ENCODE data around the gene RFX4.

RFX4 gene

DNA sequence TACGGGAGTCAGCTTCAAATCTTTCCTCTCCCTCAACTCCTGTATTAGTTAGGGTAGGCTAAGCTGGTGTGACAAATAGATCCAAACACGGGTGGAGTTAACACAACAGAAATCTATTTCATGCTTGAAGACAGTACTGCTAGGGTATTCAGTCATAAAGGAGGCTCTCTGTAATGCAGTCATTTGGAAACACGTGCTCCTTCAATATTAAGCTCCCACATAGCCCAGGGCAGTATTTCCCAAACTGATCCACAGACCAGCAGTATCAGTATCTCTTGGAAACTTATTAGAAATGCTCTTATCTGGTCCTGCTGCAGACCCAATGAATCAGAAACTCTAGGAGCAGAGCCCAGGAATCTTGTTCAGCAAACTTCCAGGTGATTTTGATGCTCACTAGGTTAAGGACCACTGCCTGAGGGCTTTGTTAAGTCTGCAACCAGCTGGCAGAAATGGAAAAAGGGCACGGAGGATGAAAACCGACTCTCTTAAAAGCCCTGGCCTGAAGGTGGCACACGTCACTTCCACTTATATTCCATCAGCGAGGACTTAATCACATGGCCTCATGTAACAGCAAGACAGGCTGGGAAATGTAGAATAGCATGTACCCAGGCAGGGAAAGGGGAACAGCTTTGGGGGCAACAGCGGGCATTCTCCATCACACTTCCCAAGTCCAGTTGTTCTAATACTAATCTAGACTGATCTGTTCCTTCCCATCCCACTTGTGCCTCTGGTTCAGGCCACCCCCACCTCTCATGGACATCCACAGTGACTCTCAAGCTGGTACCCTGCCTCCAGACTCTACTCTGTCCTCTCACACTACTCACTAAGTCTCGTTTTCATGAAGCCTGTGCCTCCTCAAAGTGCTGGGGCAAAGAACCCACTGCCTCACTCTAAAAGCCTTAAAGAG lies 153.5 kb downstream of the RFX4 start:
- peak; percentile 65 for DNase-seq

DNA sequence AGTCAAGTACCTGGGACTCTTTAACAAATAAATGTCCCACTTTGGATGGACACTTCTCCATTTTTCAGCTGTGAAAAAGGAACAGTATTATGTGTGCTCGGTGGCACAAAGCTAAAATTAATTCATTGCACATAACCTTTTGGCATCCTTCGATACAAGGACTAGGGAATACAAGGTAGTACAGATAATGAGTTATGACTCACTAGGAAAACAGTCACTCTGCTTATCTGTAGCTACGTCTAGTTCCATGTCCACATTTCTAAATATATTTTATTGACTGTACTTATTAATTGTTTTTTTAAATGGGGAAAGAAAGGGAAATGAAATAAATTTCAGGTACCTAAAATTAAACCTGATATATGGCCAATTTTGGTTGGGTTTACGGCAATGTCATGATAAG lies 156.5 kb downstream of the RFX4 start:
- DNase-seq, result no peak

DNA sequence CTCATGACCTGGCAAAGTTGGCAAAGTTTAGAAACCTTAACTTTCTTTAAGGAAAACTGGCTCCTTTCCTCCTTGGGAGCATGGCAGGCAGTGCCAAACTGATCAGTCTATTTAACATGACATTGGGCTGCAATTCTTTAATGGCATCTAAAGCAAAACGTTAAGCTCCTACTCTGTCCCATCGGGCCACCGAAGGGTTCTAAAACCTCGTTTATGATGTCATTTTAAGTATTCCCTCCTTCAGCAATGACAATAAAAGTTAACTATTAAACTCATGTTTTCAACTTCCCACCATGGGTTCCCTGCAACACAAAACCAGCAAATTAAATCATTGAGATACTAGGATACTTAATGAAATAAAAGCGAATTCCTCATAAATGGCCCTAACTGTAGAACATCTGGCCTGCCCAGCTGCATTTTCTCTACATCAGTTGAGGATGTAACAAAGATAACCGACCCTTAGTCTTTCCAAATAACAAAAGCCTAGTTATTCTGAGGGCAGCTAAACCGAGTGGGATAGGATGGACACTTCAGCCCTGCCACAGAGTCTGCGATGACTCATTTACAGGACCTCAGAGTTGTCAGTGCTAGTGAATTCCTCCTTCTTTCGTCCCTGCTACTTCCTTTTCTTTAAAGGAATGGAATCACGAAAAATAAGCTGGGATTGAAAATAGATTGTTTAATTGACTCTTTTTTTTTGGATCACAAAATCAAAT lies 157.2 kb downstream of the RFX4 start:
- no peak for DNase-seq

DNA sequence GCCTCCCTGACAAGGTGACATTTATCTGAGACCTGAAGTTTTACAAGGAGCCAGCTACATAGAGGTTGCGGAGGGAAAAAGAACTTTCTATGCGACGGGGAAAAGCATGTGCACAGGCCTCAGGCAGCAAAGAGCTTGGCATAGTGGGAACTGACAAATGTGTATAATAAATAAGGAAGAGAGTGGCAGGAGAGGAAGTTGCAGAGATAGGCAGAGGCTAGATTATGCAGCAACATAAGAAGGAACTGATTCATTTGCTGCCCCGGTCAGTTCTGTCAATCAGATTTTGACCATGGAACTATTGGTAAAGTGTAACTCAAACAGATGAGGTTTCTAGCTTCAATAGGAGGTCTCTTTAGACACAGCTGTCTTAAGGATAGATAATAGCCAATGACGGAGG lies 158.0 kb downstream of the RFX4 start:
- no peak for DNase-seq

DNA sequence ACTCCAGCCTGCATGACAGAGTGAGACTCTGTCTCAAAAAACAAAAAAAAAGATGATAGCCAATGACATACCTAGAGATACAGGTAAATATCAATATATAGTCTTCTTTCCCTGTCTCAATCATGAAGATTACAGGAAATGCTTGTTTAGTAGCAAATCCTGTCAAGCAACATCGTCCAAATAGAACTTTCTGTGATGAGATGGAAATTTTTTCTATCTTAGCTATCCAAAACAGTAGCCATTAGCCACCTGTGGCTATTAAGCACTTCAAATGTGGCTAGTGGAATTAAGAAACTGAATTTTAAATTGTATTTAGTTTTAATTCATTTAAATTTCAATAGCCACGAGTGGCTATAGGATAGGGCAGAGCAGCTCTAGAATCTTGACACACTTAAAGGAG lies 158.4 kb downstream of the RFX4 start:
- no peak for DNase-seq

DNA sequence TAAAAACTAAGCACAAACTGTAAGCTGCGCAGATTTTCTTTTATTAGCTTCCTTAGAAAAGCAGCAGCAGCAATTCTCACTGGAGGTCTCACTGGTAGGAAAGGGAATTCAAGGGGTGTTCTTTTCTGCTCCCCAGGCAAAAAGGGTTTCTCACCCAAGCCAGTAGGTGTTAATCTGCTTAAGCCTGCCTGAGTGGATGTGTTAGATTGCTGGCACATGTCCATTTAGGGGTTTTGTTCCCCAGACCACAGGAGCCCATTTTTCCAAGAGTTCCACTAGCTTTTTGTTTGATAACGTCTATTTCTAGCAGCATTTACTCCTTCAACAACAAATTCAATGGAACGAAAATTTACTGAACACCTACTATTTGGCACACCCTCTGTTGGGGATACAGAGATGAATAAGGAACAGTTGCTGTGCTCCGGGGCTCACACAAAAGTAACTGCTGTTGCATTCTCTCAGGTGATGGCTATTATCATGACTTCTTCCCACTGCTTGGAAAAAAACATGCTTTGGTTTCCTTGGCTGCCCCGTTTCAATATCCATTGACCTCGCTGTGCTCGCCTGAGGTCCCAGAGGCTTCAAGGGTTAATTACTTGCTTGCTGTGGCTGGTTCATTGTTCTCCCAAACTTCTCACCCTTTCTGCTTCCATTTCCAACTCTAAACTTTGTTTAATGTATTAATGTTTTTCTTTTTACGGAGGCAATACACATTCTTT lies 160.6 kb downstream of the RFX4 start:
- DNase-seq, result no peak

DNA sequence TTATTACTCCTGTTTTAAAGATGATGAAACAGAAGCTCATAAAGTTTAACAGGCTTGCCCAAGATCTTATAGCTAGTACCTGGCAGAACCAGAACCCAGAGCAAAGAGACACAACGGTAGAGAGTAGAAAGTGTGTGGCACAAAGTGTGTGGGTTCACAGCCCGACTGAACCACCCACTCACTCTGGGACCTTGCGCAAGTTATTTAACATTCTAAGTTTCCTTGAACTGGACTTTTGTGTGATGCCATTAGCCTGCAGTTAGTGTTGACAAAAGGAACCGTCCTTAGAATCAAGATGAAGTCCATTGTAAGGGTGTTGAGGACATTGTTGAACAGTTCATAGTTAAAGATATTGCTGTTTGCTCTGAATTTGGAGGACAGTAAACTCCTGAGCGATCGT lies 161.8 kb downstream of the RFX4 start:
- DNase-seq, result no peak

DNA sequence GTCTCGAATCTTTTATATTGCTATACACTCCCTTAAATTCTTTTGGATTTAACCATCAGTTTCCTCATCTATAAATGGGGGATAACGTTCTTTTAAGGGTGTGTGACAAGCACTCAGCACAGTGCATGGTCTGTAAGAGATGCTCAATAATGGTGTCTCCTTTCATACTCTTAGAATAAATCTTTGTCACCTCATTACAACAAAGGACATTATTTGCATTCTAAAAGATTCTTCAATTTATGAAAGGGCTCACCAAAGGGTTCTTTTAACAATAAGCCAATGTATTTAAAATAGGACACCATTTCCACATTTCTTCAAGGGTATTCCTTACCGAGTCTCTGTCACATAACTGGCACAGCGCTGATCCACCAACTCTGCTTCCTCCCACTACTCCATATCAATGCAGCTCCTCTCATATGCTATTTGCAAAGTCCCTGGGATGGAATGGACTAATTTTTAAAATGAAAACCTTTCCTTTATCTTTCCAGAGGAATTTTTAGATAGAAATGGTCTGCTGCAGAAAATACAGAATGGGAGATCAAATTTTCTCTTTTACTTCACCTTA lies 162.5 kb downstream of the RFX4 start:
- DNase-seq, result no peak

DNA sequence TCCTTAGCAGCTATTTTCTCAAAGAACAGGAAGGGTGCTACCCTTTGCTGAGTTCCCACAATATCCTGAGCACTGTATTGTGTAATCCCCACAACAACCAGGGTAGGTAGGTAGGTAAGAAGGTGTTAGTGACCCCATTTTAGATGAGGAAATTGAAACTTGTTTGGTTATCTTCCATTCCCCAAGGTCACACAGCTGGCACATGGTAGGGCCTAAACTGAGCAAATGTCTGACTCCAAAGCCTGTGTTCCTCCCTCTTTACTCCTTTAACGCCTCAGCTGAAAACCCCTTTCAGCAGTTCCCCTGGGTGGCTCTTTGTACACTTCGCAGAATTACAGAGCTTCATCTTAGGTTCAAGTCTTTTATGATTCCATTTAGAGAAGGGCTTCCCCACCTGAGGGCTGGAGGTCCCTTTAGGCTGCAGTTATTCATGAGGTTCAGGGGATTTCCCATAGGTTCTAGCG lies 165.2 kb downstream of the RFX4 start:
- no peak for DNase-seq

DNA sequence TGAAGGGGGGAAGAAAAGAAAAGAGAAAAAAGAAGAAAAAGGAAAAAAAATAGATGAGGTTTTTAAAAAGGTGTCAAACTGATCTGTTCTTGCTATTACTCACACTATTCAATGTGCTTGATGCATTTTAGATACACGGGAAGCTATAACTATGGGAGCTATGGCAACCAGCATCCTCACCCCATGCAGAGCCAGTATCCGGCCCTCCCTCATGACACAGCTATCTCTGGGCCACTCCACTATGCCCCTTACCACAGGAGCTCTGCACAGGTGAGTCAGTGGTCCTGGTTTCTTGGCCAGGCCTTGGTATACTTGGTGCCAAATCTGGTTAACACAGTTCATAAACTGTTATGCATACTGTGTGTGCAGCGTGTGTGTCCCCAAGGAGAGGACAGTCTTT lies 167.7 kb downstream of the RFX4 start:
- no peak for DNase-seq

DNA sequence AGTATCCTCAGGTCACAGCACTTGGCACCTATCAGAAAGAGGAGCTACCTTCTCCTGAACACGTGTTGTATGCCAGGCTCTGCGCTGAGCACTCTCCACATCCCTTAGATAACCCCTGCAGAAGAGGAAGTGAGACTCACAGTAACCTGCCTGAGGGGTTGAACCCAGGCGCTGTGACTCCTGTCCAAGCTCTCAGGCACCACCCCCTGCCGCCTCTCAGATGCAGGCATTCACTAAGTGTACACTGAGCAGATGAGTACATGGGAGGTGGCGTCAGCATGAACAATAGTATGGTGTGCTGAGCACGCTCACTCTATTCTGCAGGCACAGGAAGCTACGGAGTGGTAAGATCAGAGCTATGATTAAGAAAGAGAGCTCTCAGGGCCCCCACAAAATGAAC lies 170.7 kb downstream of the RFX4 start:
- no peak for DNase-seq

DNA sequence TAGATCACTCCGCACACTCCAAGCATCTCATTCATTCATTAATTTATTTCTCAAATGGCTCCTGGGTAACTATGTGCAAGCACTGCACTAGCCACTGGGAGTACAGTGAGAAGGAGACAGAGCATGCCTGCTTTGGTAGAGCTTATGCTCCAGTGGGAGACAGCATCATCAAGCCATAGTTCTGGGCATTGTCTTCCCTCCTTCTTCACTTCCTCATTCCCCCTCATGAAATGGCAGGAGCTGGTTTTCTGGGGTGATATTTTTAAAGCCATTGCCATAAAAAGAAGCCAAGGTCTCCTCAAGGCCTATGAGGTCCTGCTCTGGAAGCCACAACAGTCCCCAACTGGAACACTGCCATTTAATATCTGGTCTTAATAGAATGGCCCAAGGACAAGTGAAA lies 171.5 kb downstream of the RFX4 start:
- no peak for DNase-seq

DNA sequence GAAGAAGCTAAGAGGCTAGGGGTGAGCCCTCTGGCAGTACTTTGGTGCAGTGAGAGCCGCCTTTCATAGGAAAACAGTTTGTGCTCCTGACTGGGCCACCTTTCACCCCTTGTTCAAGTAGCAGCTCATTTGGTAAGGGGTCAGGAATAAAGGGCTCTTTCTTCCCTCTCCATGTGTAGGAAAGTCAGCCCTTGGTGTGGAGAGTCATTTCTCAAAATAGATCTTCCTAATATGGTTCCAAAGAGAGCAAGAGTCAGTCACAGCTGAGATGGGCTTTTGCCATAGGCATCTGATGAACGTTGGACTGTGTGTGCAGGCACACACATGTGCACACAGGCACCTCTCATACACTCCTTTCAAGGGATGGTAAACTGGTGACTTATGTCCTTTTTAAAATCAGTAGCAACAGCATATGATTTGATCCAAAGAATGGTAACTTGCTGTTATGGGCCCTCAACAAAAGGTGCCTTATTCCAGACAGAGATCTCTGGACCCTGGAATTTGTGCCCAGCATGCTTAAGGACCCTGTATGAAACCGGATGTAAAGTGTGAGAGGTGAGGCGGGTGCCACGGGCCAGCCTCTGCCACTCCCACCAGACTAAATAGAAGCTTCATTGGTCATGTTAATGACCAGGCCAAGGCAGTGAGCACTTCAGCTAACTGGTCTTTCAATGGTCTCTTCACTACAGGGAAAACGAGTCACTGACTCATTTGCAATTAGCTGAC lies 175.0 kb downstream of the RFX4 start:
- DNase-seq, result no peak

DNA sequence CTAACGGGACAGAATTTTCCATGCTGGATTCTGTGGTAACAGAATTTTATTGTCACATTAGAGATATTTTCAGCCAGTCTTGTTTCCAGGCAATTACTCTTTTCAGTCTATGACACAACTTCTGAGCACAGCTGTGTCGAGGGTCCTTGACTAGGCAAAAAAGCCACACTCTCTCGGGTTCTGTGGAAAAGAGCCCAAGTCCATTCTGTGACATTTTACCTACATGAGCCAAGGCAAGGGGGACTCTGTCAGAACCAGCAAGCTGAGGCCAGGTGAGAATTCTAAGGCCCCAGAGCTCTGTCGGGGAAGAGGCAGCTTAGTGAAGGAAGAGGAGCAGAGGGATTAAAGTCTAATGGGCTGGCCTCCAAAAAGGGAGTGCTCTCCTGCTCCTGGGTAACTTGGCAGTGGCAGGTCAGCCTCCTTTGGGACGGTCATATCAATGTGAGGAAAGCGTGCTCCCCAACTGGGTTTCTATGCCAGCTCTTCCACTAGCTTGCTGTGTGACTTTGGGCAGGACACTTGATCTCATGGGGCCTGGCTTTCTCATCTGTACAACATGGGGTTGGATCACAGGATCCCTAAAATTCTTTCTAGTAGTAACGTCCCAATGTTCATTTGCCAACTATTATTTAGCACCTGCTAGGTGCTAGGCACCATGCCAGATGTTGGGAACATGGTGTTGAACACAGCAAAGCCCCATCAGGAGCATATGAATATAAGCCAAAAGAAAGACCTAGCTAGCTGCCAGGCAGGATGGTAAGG lies 175.7 kb downstream of the RFX4 start:
- DNase-seq, result no peak

DNA sequence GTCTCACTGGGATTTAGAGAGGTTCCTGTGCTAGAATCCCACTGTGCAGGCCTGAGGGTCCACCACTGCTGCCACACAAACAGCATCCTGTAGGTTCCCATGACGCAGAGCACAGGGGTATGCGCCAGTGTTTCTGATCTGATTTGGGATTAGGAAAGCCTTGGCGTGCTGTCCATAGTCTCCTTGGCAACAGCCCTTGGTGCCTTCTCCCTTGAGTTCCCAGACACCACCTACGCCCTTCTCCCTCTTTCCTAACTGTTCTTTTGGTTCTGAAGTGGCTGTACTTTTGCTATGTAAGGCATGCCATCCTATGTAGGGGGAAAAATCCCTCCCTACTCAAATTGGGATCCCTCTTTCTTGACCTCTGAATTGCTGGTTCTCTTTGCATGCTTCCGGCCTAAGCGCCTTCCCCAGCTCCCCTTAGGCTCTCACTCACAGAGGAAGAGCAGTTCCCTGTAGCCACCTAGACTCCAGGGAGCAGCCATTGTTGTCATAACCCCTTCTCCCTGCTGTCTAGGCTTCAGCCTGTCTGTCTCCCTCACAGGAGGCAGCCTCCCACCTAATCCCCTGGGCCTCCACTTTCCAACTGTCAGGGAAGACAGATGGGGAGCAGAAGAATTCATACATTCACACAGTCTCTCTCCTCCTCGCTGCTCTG lies 176.9 kb downstream of the RFX4 start:
- DNase-seq, result no peak

DNA sequence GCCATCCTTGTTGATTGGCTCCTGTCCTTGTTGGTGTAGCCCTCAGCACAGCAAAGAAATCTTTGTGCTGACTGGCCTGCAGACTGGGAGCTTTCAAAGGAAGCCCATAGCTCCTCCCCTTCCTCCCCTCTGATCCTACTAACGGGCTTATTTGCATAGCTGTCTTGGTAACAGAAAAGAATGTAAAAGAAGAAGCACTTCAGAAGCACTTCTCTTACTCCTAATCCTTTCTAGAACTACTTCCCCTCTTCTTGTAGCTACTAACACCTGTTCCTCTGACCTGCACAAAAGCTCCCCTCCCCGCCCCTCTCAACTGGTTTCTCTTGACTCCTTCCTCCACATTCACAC lies 177.4 kb downstream of the RFX4 start:
- no peak for DNase-seq

DNA sequence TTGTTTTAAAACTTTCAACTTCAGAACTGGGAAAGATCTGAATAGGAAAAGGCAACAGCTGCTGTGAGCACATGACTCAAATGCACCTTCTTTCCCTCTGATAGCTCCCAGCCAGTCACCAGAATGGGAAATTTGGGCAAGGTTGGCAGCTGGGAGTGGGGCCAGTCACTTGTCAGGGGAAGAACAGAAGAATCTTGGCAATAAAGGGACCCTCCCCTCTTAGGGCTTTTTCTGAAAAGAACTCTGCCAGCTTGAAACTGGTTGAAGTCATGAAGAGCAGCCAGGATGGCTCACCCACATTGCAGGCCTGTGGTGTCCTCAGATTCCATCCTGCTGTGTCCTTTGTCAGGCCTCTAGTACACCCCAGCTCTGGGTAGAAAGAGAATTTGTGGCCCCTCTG lies 181.4 kb downstream of the RFX4 start:
- no peak for DNase-seq

DNA sequence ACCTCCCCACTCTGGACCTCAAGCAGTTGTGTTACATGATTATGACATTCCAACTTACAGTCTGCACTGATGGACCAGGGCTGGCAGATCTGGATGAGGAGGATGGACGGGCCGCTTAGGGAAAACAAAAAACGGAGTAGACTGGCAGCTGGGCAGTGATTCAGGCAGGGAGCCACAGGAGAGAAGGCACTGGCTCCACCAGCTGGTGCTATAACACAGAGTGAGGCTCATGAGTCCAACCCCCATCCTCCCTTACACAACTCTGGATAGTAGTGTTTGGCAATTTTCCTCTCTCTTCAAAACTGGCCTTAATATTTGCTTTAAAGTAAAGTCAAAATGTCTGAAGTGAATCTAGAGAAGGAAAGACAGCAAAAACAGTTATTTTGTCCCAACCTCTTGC lies 181.9 kb downstream of the RFX4 start:
- DNase-seq, result no peak

DNA sequence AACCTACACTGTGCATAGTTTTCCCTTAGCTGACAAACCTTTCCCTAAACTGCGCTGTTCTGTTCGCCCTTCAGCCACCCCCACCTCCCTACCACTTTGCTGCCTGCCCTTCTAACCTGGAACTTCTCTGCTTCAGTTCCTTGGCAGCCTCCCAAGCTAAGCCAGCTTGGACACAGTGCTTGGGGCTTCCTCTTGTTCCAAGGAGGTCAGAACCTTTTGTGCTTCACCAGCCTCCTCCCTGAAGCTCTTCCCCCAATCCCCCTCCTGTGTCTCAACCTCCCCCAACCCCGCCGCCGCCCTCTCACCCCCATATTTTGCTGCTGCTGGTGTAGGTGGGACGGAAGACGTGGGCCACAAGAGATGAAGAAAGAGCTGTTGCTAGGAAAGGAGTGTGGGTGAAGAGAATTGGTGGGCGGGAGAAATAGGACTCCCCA lies 183.6 kb downstream of the RFX4 start:
- no peak for DNase-seq

DNA sequence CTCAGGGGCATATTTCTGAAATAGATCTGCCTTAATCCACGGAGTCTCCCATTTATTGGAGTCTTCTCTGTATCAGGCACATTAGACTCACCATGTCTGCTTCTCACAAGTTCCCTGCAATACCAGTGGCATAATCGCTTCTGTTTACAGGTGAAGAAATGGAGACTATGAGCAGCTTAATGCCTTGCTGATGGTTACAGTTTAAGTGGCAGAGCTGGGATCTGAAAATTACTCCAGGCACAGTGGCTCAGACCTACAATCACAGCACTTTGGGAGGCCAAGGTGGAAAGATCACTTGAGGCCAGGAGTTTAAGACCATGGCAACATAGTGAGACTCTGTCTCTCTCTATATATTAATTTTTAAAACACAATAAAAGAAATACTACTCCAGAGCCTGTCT lies 184.4 kb downstream of the RFX4 start:
- DNase-seq, result no peak

Measured in NCI-H146 (cell line).